SIG-M5 (cell line): ENCODE measurements around the gene MMS19.

ENCODE experiments used
- DNase-seq: peaks from one replicate; lab custom pipeline; 2025; lab: John Stamatoyannopoulos, UW

Gene MMS19

DNA sequence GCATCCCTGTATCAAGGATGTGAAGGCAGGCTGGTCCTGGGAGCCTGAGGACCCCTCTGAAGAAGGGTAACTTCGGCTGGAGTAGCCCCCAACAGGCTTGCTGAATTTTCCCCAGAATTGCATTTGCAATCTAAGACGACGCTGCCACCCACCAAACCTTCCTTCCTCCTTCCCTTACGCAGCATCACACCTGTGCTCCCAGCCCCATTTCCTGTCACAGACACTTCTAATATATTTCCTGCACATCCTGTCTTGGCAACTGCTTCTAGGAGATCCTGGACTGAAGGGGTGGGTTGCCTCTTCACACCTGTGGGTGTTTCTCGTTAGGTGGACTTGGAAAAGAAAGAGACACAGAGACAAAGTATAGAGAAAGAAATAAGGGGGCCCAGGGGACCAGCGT lies 81.7 kb downstream of the MMS19 start:
- no peak for DNase-seq

- DNase-seq, result no peak
Observed at GRCh38 chr10:97412891-97413304, 85.3 kb downstream of the MMS19 start.

DNA sequence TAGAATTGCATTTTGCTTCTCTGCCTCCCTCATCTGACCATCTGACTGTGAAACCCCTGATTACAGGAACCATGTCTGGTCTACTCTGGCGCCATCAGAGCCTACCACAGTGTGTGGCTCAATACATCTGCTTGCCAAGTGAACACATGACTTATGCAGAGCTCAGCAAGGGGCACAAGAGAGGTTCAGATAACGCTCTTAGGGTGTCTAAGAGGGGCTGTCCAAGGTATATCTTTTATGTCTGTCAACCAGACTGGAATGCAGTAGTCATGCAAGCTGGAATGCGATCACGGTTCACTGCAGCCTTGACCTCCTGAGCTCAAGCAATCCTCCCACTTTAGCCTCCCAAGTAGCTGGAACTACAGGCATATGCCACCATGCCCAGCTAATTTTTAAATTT lies 86.8 kb downstream of the MMS19 start:
- no peak for DNase-seq

DNA sequence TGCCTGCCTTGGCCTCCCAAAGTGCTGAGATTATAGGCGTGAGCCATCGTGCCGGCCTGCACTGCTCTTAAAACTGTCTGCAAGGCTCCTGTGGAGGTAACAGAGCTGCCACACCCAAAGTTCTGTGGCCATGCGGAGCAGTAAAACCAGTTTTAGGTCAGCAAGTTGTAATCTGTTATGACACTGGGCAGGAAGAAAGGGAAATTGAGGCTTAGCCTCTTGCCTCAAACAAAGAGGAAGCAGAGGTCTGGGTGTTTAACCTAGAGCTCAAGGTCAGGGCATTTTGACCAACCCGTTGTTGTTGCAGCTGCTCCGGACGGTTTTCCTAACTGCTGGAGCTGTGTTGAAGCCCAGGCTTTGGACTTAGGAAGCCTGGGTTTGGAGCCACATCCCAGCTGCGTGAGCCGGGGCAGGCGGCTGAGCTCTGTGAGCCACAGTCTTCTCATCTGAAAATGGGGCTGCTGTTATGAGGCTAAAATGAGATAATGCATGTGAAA lies 89.7 kb downstream of the MMS19 start:
- DNase-seq, result no peak
